GM19438 (cell line): ENCODE results near the gene DCAF8L1.
"Not testable (repeated sequence)": the region's sequence is repeated elsewhere in the genome, so short reads cannot be mapped to it uniquely, and the experiment has no call there.

ENCODE experiments used
- ATAC-seq: cut with Tn5 transposase; IDR thresholded peaks from one replicate; pipeline ENCODE4 v1.9.1; 2021; ENCODE audit warnings: low read depth; ENCODE audit not compliant: unreplicated experiment

Gene DCAF8L1

DNA sequence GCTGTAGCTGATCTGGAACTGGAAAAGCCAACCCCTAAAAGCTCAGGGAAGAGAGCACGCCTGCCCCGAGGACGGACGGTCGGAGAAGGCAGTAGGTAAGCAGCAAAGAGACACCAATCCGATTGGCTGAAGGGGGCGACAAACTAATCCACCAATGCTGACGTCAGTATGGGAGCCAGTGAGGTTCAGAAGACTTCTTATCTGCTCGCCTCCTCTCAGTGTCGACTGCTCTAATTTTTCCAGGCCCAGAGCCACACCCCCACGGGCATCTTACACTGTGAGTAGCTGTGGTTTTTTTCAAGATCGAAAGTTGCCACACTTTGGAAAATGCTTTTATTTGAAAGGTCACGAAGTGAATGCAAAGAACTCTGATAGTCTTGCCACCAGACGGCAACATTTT, at the start of gene DCAF8L1:
TSS of gene DCAF8L1 (minus strand) at position 101 of the 400 bp plus-strand sequence. CDS start 115 bp downstream, outside the sequence.
- no peak for ATAC-seq

- ATAC-seq, result no peak
Measured at GRCh38 chrX:28022371-28022770, 41.1 kb upstream of the DCAF8L1 start.

- ATAC-seq, result no peak
Measured at GRCh38 chrX:28016823-28017222, 35.6 kb upstream of the DCAF8L1 start.

DNA sequence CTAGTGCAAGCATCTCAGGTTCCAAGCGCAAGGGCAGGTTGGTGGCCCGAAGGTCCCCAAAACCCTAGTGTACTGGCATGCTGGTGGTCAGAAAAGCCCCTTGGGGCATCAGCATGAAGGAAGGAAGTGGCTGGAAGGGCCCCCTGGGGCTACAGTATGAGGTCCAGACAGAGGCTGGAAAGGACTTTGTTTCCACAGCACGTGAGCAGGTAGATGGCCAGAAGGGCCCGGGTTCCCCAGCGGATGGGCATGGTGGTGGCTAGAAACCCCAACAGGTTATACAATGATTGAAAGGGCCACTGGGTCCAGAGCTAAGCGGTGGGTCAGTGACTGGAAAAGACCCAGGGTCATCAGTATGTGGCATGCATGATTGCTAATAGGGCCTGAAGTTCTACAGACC, 34.7 kb upstream of the DCAF8L1 start:
- ATAC-seq, result no peak

DNA sequence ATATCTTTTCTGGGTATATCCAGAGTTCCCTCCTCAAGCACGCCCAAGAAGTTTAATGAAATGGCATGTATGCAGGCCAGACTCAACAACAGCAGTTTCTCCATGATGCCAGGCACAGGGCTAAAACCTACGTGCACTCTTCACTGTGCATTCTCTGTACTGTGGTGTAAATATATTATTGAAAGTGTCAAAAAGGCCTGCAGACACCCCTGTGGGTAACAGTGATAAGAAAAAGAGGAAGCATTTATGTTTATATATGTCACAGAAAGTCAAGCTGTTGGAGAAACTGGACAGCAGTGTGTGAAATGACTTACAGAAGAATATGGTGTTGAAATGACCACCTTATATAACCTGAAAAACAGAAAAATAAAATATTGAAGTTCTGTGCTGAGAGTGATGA, 29.6 kb upstream of the DCAF8L1 start:
- ATAC-seq, result no peak

DNA sequence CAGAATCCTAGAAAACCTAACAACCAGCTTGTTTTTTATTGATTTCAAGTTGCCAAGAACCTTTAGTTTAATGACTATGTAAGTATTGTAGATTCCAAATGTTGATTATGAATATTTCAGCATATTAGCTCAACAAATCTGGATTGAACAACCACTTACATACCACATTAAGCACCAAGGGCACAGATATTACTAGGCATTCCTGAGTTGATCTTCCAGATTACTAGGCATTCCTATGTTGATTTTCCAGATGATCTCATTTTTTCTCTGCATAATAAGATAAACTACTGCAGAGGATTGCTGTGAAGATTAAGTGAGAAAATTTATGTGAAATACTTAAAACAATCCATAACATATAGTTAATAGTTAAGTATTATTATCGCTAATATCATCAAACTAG, 17.4 kb upstream of the DCAF8L1 start:
- no peak for ATAC-seq

DNA sequence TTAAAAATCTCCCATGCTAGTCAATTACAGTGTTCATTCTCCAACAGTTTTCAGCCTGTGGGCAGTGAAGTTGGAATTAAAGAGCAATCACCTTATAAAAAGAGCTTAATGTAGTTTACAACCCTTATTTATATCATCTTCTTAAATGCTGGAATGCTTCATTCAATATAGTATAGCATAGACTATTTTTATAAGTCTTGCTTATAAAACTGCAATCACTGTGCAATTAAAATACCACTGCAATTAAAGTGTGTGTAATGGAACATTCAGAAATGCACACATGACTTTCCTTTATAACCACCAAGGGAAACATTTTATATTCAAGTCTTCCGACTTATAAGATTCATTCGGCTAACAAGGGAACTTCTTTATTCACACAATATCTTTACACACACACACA, 16.4 kb upstream of the DCAF8L1 start:
- no peak for ATAC-seq

DNA sequence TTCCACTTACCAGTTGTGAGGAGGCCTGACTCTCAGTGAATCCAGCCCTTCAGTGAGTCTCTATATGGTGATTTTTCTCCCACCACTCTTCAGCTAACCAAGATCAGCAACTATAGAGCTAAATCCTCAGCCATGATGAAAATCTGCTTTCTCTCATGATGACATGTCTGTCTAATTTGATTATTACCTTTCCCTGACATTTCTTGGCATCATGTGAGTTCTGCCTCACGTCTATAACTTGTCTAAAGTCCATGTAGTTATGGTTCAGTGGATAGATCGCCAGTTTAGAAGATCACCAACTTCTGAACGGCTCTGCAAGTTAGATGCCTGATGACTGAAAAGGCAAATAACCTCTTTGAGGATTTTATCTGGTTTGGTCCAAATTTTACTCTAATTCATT, 14.9 kb upstream of the DCAF8L1 start:
- no peak for ATAC-seq

- ATAC-seq, result no peak
Measured at GRCh38 chrX:27995611-27996010, 14.4 kb upstream of the DCAF8L1 start.

DNA sequence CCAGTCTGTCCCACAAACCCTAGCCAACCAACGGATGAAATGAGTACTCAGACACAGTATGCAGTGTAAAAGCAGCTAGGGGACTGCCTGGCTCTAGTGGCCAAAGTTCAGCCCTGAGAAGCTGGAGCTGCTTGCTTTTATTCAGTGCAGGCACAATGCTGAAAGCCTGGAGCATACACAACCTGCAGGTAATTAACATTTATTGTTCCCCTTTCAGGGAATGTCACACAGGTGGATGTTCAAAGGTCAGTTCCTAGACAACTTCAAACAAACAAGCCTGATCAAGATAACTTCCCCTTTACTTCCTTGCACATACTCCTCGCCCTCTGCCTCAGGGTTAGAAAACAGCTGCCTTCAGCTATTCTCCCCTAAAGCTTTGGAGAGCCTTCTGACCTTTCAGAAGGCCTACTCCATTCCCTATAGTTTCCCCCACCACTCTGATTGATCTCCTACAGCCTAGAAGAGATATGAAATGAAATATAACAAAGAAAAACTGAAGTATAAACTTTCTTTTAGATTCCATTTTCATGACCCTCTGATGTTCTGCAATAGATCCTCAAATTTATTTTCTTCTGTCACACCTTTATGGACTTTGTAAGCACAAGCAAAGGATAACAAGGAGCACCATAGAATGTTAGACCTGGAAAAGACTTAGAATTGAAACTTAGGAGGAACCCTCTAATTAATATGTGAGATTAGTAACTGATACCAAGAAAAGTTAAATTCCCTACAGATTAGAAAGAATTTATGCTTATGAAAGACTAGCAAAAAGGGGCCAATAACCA, 6.8 kb upstream of the DCAF8L1 start:
- no peak for ATAC-seq

DNA sequence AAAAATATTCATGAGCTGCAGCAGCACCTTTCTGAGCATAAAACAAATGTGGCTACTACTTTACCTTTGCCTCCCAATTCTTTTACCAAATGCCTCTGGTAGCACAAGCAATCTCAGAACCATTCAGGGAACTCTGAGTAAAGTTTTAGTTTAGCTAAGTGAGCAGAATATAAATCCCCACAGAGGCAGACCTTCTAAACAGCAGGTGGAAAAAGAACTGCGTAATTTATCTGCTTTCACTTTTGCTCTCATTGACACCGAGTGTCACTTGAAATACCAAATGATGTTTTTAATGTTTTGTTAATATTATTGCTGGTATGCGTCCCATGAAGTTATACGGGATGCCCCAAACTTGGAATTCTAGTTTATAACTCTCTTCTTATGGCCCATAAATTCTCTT, 4.3 kb downstream of the DCAF8L1 start:
- not testable (repeated sequence) for ATAC-seq

- ATAC-seq, result no peak
Measured at GRCh38 chrX:27976284-27976683, 5.0 kb downstream of the DCAF8L1 start.

GRCh38 chrX:27968878-27969277, 12.4 kb downstream of the DCAF8L1 start:
- ATAC-seq, result no peak

- no peak for ATAC-seq
Measured at GRCh38 chrX:27968352-27968751, 12.9 kb downstream of the DCAF8L1 start.

DNA sequence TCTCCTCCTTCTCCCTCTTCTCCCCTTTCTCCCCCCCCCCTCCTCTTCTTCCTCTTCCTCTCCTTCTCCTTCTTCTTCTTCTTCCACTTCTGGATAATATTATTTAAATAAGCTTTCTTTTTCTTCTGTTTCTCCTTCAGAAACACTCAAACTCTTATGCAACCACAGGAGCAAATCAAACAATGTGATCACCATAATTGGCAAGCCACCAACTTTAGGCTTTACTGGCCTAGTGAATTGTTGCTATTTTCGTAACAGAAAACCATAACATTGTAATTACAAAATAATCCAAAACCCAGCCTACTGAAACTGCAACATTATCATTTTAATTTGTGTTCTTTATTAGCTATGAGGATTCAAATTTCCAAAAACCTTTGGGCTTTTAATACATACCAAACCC, 14.3 kb downstream of the DCAF8L1 start:
- no peak for ATAC-seq

GRCh38 chrX:27966492-27966891, 14.8 kb downstream of the DCAF8L1 start:
- ATAC-seq, result no peak

DNA sequence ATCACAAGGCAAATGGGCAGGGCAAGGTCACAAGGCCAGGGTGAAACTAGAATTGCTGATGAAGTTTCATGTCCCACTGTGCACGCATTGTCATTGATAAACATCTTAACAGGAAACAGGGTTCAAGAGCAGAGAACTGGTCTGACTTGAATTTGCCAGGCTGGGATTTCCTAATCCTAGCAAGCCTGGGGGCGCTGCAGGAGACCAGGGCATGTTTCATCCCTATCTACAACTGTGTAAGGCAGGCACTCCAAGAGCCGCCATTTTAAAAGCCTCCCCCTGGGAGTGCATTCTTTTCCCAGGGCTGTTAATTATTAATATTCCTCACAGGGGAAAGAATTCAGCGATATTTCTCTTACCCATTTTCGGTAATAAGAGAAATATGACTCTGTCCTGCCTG, 15.9 kb downstream of the DCAF8L1 start:
- ATAC-seq, result not testable (repeated sequence)

GRCh38 chrX:27964432-27964831, 16.8 kb downstream of the DCAF8L1 start:
- ATAC-seq, result no peak

DNA sequence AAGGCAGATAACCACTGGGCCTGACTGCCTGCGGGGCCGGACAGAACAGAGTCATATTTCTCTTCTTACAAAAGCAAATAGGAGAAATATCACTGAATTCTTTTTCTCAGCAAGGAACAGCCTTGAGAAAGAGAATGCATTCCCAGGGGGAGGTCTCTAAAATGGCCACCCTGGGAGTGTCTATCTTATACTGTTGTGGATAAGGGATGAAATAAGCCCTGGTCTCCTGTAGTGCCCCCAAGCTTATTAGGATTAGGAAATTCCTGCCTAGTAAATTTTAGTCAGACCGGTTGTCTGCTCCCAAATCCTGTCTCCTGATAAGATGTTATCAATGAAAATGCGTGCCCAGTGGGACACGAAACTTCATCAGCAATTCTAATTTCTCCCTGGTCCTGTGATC, 20.8 kb downstream of the DCAF8L1 start:
- ATAC-seq, result not testable (repeated sequence)

DNA sequence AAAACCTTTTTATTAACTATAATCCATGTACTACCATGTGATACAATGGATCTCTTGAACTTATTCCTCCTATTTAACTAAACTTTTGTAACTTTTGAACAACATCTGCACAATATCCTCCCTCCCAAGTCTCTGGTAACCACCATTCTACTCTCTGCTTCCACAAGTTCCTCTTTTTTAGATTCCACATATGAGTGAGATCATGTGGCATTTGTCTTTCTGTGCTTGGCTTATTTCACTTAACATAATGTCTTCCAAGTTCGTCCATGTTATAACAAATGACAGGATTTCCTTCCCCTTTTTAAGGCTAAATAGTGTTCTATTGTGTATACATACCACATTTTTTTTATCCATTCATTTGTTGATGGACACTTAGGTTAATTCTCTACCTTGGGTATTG, 28.1 kb downstream of the DCAF8L1 start:
- no peak for ATAC-seq

- no peak for ATAC-seq
Measured at GRCh38 chrX:27933361-27933760, 47.9 kb downstream of the DCAF8L1 start.
